Measurements from ENCODE around the gene ZDHHC20. TPM values are rescaled to one million over a fixed set of nuclear protein-coding genes. Genes with fewer than 3 reads are reported as not detected.
A peak's percentile ranks its signal among the peaks of the same experiment; 100 is the strongest.

ZDHHC20 gene
- total RNA-seq, 1 donor from 2014 or later: 49.2 TPM

- TF ChIP-seq, protein P1, sequence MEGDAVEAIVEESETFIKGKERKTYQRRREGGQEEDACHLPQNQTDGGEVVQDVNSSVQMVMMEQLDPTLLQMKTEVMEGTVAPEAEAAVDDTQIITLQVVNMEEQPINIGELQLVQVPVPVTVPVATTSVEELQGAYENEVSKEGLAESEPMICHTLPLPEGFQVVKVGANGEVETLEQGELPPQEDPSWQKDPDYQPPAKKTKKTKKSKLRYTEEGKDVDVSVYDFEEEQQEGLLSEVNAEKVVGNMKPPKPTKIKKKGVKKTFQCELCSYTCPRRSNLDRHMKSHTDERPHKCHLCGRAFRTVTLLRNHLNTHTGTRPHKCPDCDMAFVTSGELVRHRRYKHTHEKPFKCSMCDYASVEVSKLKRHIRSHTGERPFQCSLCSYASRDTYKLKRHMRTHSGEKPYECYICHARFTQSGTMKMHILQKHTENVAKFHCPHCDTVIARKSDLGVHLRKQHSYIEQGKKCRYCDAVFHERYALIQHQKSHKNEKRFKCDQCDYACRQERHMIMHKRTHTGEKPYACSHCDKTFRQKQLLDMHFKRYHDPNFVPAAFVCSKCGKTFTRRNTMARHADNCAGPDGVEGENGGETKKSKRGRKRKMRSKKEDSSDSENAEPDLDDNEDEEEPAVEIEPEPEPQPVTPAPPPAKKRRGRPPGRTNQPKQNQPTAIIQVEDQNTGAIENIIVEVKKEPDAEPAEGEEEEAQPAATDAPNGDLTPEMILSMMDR (conservative IDR thresholded peaks at IDR 0.05; ENCODE audit: low read depth, low read length): peak; percentile 61
- H3K4me3 ChIP-seq (ENCODE audit: low read depth, low read length): peak overlapping the region; percentile 30
- peak; percentile 40 for DNase-seq (ENCODE audit: low read depth)
Measured at GRCh38 chr13:21478881-21479808, 20.0 kb upstream of the ZDHHC20 start.

DNA sequence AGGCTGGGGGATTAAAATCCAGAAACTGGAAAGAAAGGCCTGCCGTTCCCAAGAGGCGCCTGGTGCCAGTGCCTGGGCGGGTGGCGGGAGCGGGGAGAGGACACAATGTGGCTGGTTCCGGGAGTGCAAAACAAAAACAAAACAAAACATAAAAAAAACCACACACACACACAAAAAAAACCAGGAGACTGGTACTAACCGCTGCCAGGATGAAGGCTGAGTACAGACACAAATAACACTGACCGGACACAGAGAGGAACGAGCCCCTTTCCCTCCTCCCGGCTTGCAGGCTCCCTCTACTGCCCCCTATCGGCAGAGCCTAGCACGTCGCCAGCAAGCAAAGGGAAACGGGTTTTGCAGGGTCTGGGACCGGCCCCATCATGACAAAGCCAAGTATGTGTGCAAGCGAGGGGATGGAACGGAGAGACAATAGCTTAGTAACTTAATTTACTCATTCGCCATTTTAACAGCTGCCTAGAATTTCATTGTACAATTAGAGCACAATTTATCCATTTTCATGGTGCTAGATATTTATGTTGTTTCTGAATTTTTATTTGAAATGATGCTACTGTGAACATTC lies 17.9 kb upstream of the ZDHHC20 start:
- DNase-seq (ENCODE audit: low read depth): no peak
- H3K4me3 ChIP-seq (ENCODE audit: low read depth, low read length): peak overlapping the region; percentile 58
- TF ChIP-seq, protein P1 (conservative IDR thresholded peaks at IDR 0.05; ENCODE audit: low read depth, low read length): peak; percentile 99

DNA sequence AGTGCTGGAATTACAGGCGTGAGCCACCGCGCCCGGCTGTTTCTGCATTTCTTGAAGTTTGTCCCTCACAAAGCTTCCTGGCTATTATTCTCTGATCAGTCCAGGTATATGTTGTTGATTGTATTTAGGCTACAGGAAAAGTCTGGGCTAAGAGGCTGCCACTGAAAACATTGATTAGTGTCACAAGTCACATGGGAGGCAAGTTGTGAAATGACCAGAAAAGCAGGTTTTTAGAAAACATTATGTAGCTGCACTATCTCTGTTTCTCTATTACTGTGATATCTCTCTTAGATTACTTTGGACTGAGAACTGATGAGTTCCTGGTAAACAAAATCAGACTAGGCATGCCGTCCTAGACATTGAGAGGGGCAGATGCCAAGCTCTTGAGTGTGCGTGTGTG lies 16.0 kb upstream of the ZDHHC20 start:
- H3K4me3 ChIP-seq (ENCODE audit: low read depth, low read length): no peak overlapping the region
- DNase-seq (ENCODE audit: low read depth): no peak
- TF ChIP-seq, protein P1 (conservative IDR thresholded peaks at IDR 0.05; ENCODE audit: low read depth, low read length): no peak

DNA sequence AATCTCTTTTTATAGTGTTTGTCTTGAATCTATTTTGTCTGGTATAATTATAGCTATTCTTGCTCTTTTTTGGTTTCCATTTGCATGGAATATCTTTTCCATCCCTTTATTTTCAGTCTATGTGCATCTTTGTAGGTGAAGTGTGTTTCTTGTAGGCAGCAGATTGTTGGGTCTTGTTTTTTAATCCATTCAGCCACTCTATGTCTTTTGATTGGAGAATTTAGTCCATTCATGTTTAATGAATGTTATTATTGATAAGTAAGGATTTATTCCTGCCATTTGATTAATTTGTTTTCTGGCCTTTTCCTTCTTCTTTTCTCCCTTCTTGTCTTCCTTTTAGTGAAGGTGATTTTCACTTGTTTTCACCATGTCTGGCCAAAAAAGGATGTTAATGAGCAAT lies 11.7 kb upstream of the ZDHHC20 start:
- TF ChIP-seq, protein P1 (conservative IDR thresholded peaks at IDR 0.05; ENCODE audit: low read depth, low read length): no peak
- no peak overlapping the region for H3K4me3 ChIP-seq (ENCODE audit: low read depth, low read length)
- no peak for DNase-seq (ENCODE audit: low read depth)

- H3K4me3 ChIP-seq (ENCODE audit: low read depth, low read length): no peak overlapping the region
- TF ChIP-seq, protein P1 (conservative IDR thresholded peaks at IDR 0.05; ENCODE audit: low read depth, low read length): no peak
- DNase-seq (ENCODE audit: low read depth): no peak
Measured at GRCh38 chr13:21466527-21466926, 7.4 kb upstream of the ZDHHC20 start.

- no peak for DNase-seq (ENCODE audit: low read depth)
- TF ChIP-seq, protein P1 (conservative IDR thresholded peaks at IDR 0.05; ENCODE audit: low read depth, low read length): no peak
- no peak overlapping the region for H3K4me3 ChIP-seq (ENCODE audit: low read depth, low read length)
Measured at GRCh38 chr13:21465710-21466160, 6.6 kb upstream of the ZDHHC20 start.
